GM12878 (cell line): ENCODE data around the gene ZNF629. TPM values are rescaled to one million over a fixed set of nuclear protein-coding genes. Genes with fewer than 3 reads are reported as not detected.
A peak's percentile ranks its signal among the peaks of the same experiment; 100 is the strongest.

Source experiments
- ATAC-seq: fragments of 200-7000 bp; cut with Tn5 transposase; 3 replicates; pipeline ENCODE4 v1.9.1; 2020; ENCODE audit warnings: mild to moderate bottlenecking, moderate library complexity
- BruUV-seq: library from RNA; stranded (reverse); fragments of 400-500 nt; replicated peaks from 2 replicates; lab custom pipeline; 2021; lab: Mats Ljungman, UMichigan
- CTCF ChIA-PET: fragments of 300-600 bp; sonication (Branson Sonifier 250); formaldehyde crosslinking; extraction: SDS; loops from one replicate; lab custom pipeline; 2021; ENCODE audit warnings: inconsistent platforms; lab: Yijun Ruan, JAX
- POLR2A ChIA-PET: fragments of 350-600 bp; formaldehyde crosslinking; extraction: SDS; loops from one replicate; lab custom pipeline; 2021; ENCODE audit warnings: inconsistent platforms; lab: Charles Lee
- RAD21 ChIA-PET: fragments of 300-600 bp; sonication (Branson Sonifier 250); formaldehyde crosslinking; loops from one replicate; lab custom pipeline; 2023; ENCODE audit warnings: antibody characterized with exemption; ENCODE audit not compliant: unreplicated experiment; lab: Charles Lee
- SMC1A ChIA-PET: fragments of 300-600 bp; sonication (Branson Sonifier 250); formaldehyde crosslinking; loops from one replicate; lab custom pipeline; 2023; ENCODE audit not compliant: unreplicated experiment, uncharacterized antibody; lab: Charles Lee
- DNase-seq: peaks from one replicate; pipeline ENCODE4 v3.0.0-alpha.2; 2011; ENCODE audit warnings: low read depth, low spot score
- FAIRE-seq: peaks from 3 replicates; lab custom pipeline; 2011; peaks lifted over from hg19 to GRCh38; lab: Jason Lieb, UNC
- H2AFZ ChIP-seq: 2 replicates; pipeline ENCODE4 v1.6.0; 2011; ENCODE audit warnings: low read depth, low read length, control low read depth; ENCODE audit not compliant: control insufficient read depth
- H3K27ac ChIP-seq: 2 replicates; pipeline ENCODE4 v1.5.1; 2011; ENCODE audit warnings: control low read depth; ENCODE audit not compliant: control insufficient read depth, insufficient read depth
- H3K27me3 ChIP-seq, 2 experiments: replicated peaks in 1 of 2; 2 replicates each; pipeline versions ENCODE4 v1.6.0 to v1.6.1; 2011; ENCODE audit warnings: low read length in 1 of 2; ENCODE audit not compliant: control insufficient read depth in 2 of 2, insufficient read depth in 2 of 2
- H3K36me3 ChIP-seq, 2 experiments: 2 replicates each; pipeline ENCODE4 v1.5.1; 2011; ENCODE audit warnings: low read length in 1 of 2; ENCODE audit not compliant: control insufficient read depth in 2 of 2, insufficient read depth in 2 of 2
- H3K4me1 ChIP-seq: 2 replicates; pipeline ENCODE4 v1.6.1; 2011; ENCODE audit warnings: mild to moderate bottlenecking, low read length, moderate library complexity, mixed read lengths; ENCODE audit not compliant: control insufficient read depth, insufficient read depth
- H3K4me2 ChIP-seq: 2 replicates; pipeline ENCODE4 v1.6.0; 2011; ENCODE audit warnings: control low read depth; ENCODE audit not compliant: control insufficient read depth, insufficient read depth
- H3K4me3 ChIP-seq: fragments of 200-600 bp; sonication (generic); 2 replicates; pipeline ENCODE4 v1.5.1; 2016
- H3K79me2 ChIP-seq: 2 replicates; pipeline ENCODE4 v1.6.0; 2011; ENCODE audit warnings: low read length; ENCODE audit not compliant: control insufficient read depth, insufficient read depth
- H3K9ac ChIP-seq: 2 replicates; pipeline ENCODE4 v1.8.0; 2011; ENCODE audit warnings: low read length, control low read depth, mixed read lengths; ENCODE audit not compliant: control insufficient read depth, insufficient read depth
- H3K9me3 ChIP-seq: replicated peaks from 3 replicates; pipeline ENCODE4 v1.5.1; 2011; ENCODE audit warnings: mild to moderate bottlenecking, low read length; ENCODE audit not compliant: control insufficient read depth, insufficient read depth
- H4K20me1 ChIP-seq: 2 replicates; pipeline ENCODE4 v1.6.0; 2011; ENCODE audit not compliant: control insufficient read depth, insufficient read depth
- JUND ChIP-seq: IDR thresholded peaks from 2 replicates; pipeline ENCODE4 v1.6.1; 2012; ENCODE audit warnings: low read depth, mild to moderate bottlenecking, low read length, improper control_type of control experiment, moderate library complexity
- POLR2A ChIP-seq: IDR thresholded peaks from 2 replicates; pipeline ENCODE4 v1.6.1; 2011; ENCODE audit warnings: low read depth, mild to moderate bottlenecking, low read length
- RCOR1 ChIP-seq: conservative IDR thresholded peaks from 2 replicates; pipeline ENCODE4 v1.6.1; 2012; ENCODE audit warnings: low read depth, low read length, improper control_type of control experiment
- SRF ChIP-seq, 2 experiments: IDR thresholded peaks; 2 replicates each; pipeline ENCODE4 v1.6.1; 2011; ENCODE audit warnings: low read depth in 2 of 2, low read length in 2 of 2, mild to moderate bottlenecking in 1 of 2, moderate library complexity in 1 of 2
- TARDBP ChIP-seq: IDR thresholded peaks from 2 replicates; pipeline ENCODE4 v1.6.1; 2016; ENCODE audit warnings: borderline replicate concordance
- WGBS: methylation state at CpG from one replicate; pipeline ENCODE4 v1.1.6; 2016; ENCODE audit warnings: low lambda C conversion rate; ENCODE audit not compliant: insufficient replicate concordance, insufficient coverage; ENCODE audit errors: missing lambda C conversion rate; 5-methylcytosine and 5-hydroxymethylcytosine counted together
- in situ Hi-C: fragments of 300-500 bp; cut with MboI; formaldehyde crosslinking; loops from 9 replicates; pipeline ENCODE4 v1.14.3; 2018; ENCODE audit warnings: mixed read lengths
- intact Hi-C: fragments of 100-400 bp; cut with micrococcal nuclease; formaldehyde crosslinking; loops from one replicate; pipeline ENCODE4 v1.14.2; 2022; ENCODE audit not compliant: unreplicated experiment
- polyA plus RNA-seq, 11 experiments: library from polyadenylated mRNA; depleted of rRNA in 4 of 11; unstranded in 6 of 11; stranded (reverse) in 5 of 11; fragments of >200 nt; fragmentation: Nextera tagmentation in 4 of 11; fragmentation: Illumina TruSeq in 1 of 11; extraction: Ambion mirVana in 4 of 11; extraction: Trizol in 1 of 11; gene quantifications; 1 replicate in 1 of 11; 2 replicates in 10 of 11; pipeline versions ENCODE4 v1.2.1 to v1.2.3, GENCODE V29; 2011 to 2016; ENCODE audit warnings: inconsistent platforms in 2 of 11, missing spikeins in 2 of 11, low read depth in 1 of 11
- total RNA-seq, 4 experiments: library from RNA; depleted of rRNA in 3 of 4; stranded (reverse); fragments of >200 nt in 3 of 4; fragmentation: Illumina TruSeq in 1 of 4; extraction: Trizol in 1 of 4; gene quantifications; 2 replicates each; pipeline versions ENCODE4 v1.2.1 to v1.2.3, GENCODE V29; 2013 to 2021
- TF ChIP-seq, protein P1 (sequence below): IDR thresholded peaks from 2 replicates; pipeline ENCODE4 v1.6.1; 2011; ENCODE audit warnings: low read depth, low read length, improper control_type of control experiment, borderline replicate concordance

The ZNF629 gene
- total and polyA plus RNA-seq, 10 of the 15 experiments (the other 5 are each of a cell fraction or from before 2014, with no cell fraction given): 0.02 to 0.69 (median 0.40) TPM

DNA sequence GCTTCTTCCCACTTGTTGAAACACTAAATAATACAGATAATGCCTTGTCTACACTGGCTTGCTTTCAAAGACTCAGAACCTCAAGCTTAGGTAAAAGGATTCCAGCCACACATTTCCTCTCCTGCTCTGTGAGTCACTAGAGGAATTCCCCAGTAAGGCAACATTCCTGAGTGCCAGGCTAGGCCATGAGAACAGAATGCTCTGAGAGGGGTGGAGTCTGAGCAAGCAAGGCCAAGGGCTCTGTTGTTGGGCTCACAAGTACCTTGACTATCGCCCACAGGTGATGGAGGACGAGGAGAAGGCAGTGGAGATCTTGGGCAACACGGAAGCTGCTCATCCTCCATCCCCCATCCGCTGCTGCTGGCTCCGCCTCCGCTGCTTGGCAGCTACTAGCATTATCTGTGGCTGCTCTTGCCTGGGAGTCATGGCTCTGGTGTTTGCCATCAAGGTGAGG is 45.5 kb downstream of the ZNF629 start:
- Histone ChIP-seq H3K4me2 (no peak overlapping the region), H3K4me1 (no peaks in the 10 kb centered on the region), H3K27me3 (no peaks in the 10 kb centered on the region), H3K27ac (no peak overlapping the region), H2AFZ (no peak overlapping the region), H3K36me3 (peaks cover 16 to 19% of the 10 kb centered on the region in 2 experiments; a peak in 3 of 4 replicates), H3K4me3 (no peak overlapping the region), H4K20me1 (no peaks in the 10 kb centered on the region), H3K9me3 (no peaks in the 10 kb centered on the region), H3K79me2 (no peaks in the 10 kb centered on the region), H3K9ac (no peak overlapping the region)
- no peak for DNase-seq
- BruUV-seq: no TSS peak
- in situ Hi-C loops (no loop called here), intact Hi-C loops (no loop called here)
- ChIA-PET RAD21 (no interaction called here), SMC1A (no interaction called here), POLR2A (no interaction called here), CTCF (no interaction called here)
- ATAC-seq: no peak
- TF ChIP-seq POLR2A (peak; percentile 42), SRF (IDR thresholded peaks at IDR 0.05; ENCODE audit: low read depth in 2 of 2, low read length in 2 of 2) (no peak), JUND (no peak), TARDBP (no peak), RCOR1 (no peak)
- TF ChIP-seq, protein P1, sequence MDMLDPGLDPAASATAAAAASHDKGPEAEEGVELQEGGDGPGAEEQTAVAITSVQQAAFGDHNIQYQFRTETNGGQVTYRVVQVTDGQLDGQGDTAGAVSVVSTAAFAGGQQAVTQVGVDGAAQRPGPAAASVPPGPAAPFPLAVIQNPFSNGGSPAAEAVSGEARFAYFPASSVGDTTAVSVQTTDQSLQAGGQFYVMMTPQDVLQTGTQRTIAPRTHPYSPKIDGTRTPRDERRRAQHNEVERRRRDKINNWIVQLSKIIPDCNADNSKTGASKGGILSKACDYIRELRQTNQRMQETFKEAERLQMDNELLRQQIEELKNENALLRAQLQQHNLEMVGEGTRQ: no peak
- 100% methylated on average over 6 of the region's 6 CpGs for WGBS
- FAIRE-seq: no peak
